ENCODE measurements around the gene ANO1. TPM values are rescaled to one million over a fixed set of nuclear protein-coding genes. Genes with fewer than 3 reads are reported as not detected.

Gene ANO1
- total RNA-seq, 1 experiment from 2014 or later: 10.9 TPM

GRCh38 chr11:70073871-70074371 is 4.2 kb upstream of the ANO1 start:
- TF ChIP-seq CTCF (conservative IDR thresholded peaks at IDR 0.05): no peak
- no peak overlapping the region for H4K91ac ChIP-seq (ENCODE audit: insufficient read length, low read depth, low read length)
- no peaks in the 10 kb centered on the region for H3K9me3 ChIP-seq (ENCODE audit: control insufficient read depth, low read depth, low read length)
- Mint-ChIP-seq H3K27me3 (ENCODE audit: low read depth) (peaks cover 73% of the 10 kb centered on the region), H3K4me3 (peak overlapping the region in 1 of 2 experiments; percentile 26; a peak in 2 of 5 replicates), H3K27ac (peak overlapping the region in 1 of 3 experiments; percentile 86; a peak in 2 of 7 replicates), H3K4me1 (peaks cover 46 to 53% of the 10 kb centered on the region in 2 experiments), H3K9me3 (no peaks in the 10 kb centered on the region), H3K36me3 (ENCODE audit: insufficient read depth in 1 of 3, low read depth in 3 of 3) (no peaks in the 10 kb centered on the region; a peak in 2 of 7 replicates)
- H2AFZ ChIP-seq (ENCODE audit: low read length): no peak overlapping the region
- no peak overlapping the region for H3K4me2 ChIP-seq (ENCODE audit: insufficient read depth, insufficient read length, low read length)
- no peak overlapping the region for H3K27ac ChIP-seq (ENCODE audit: insufficient read length, low read depth, low read length)
- H3K23ac ChIP-seq (ENCODE audit: insufficient read length, low read depth, low read length): no peak overlapping the region
- H3K79me2 ChIP-seq (ENCODE audit: insufficient read depth, low read length): no peaks in the 10 kb centered on the region
- H4K20me1 ChIP-seq (ENCODE audit: control insufficient read depth, insufficient read depth, insufficient read length): no peaks in the 10 kb centered on the region
- H3K14ac ChIP-seq (ENCODE audit: insufficient read depth, low read length): no peak overlapping the region
- H2BK120ac ChIP-seq (ENCODE audit: low read depth, low read length, poor library complexity, severe bottlenecking): no peak overlapping the region
- H3K18ac ChIP-seq (ENCODE audit: insufficient read length, low read depth, low read length): no peak overlapping the region
- H2AK5ac ChIP-seq (ENCODE audit: insufficient read length, low read length): no peak overlapping the region
- no peak overlapping the region for H3K56ac ChIP-seq (ENCODE audit: insufficient read length, low read depth, low read length)
- no peak overlapping the region for H4K5ac ChIP-seq (ENCODE audit: insufficient read length, low read depth, low read length)
- H3K23me2 ChIP-seq (ENCODE audit: insufficient read length, low read depth, low read length, poor library complexity, severe bottlenecking): peaks cover 4% of the 10 kb centered on the region
- H2BK20ac ChIP-seq (ENCODE audit: low read depth, low read length, poor library complexity, severe bottlenecking): no peak overlapping the region
- H3K9ac ChIP-seq (ENCODE audit: extremely low read depth, insufficient read length, low read length): no peak overlapping the region
- no peak overlapping the region for H2BK5ac ChIP-seq (ENCODE audit: insufficient read length, low read length)
- H4K8ac ChIP-seq (replicated peaks; ENCODE audit: insufficient read length, low read depth, low read length): no peak overlapping the region
- peaks cover 12% of the 10 kb centered on the region; the same call in 1 of the 2 replicates for H3K27me3 ChIP-seq (ENCODE audit: insufficient read depth, low read length)
- H2BK12ac ChIP-seq (ENCODE audit: insufficient read length, low read depth, low read length): no peak overlapping the region
- DNase-seq: peak; percentile 38
- no peaks in the 10 kb centered on the region for H3K79me1 ChIP-seq (ENCODE audit: insufficient read depth, low read depth, low read length, poor library complexity, severe bottlenecking)
- WGBS (ENCODE audit: extremely low coverage, insufficient read length, low lambda C conversion rate): no CpG with 5 or more reads among the region's 22 CpGs
- H3T11ph ChIP-seq (ENCODE audit: low read length): no peak overlapping the region
- H2BK15ac ChIP-seq (ENCODE audit: low read depth, low read length): no peak overlapping the region; the same call in 1 of the 2 replicates
- no peak overlapping the region for H3K4ac ChIP-seq (ENCODE audit: low read depth, low read length)
- peaks cover 7% of the 10 kb centered on the region; the same call in 1 of the 2 replicates for H3K4me1 ChIP-seq (ENCODE audit: insufficient read depth, low read length)

Data from H9 (cell line).